GM12874 (cell line): ENCODE results near the gene CCDC17.

Experiments used
- TF ChIP-seq, protein P1 (sequence below): IDR thresholded peaks from 2 replicates; pipeline ENCODE4 v1.5.1; 2011; ENCODE audit warnings: low read depth, mild to moderate bottlenecking, control low read depth, low read length, moderate library complexity; ENCODE audit not compliant: insufficient read depth

The CCDC17 gene

GRCh38 chr1:45621501-45621836 lies 2.4 kb downstream of the CCDC17 start:
- TF ChIP-seq, protein P1, sequence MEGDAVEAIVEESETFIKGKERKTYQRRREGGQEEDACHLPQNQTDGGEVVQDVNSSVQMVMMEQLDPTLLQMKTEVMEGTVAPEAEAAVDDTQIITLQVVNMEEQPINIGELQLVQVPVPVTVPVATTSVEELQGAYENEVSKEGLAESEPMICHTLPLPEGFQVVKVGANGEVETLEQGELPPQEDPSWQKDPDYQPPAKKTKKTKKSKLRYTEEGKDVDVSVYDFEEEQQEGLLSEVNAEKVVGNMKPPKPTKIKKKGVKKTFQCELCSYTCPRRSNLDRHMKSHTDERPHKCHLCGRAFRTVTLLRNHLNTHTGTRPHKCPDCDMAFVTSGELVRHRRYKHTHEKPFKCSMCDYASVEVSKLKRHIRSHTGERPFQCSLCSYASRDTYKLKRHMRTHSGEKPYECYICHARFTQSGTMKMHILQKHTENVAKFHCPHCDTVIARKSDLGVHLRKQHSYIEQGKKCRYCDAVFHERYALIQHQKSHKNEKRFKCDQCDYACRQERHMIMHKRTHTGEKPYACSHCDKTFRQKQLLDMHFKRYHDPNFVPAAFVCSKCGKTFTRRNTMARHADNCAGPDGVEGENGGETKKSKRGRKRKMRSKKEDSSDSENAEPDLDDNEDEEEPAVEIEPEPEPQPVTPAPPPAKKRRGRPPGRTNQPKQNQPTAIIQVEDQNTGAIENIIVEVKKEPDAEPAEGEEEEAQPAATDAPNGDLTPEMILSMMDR = no peak

- TF ChIP-seq, protein P1 = no peak
These were observed 3.0 kb downstream of the CCDC17 start for GRCh38 chr1:45620588-45621500.

DNA sequence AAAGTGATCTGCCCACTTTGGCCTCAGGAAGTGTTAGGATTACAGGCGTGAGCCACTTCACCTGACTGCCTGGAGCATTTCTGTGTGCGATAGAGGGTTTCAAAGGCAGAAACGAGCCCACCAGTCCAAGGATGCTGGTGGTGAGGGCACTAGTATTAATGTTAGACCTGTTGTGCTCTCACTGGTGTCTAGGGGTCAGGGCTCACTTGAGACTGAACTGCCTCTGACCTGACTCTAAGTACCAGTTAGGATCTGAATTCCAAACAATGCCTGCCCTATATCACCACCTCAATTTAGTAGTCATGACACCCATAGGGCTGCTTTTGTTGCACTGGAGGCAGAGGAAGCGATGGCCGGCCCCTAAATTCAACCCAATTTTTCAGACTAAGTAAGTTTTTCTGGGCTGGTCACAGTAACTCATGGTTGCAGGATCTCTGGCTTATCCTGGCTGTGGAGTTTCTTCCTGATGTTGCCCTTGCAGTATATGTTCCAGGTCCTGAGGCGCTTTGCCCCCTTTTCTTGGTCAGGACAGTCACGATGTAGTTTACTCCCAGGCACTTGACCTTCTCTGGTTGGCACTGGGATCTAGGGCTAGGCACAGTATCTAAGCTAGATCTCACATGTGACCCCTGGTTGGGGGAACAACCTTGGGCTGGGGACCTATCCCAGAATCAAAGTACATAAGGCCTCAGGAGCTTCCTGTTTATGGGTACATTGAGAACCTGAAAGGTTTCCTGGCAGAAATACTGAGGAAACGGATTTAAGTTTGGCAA lies 4.5 kb downstream of the CCDC17 start:
- TF ChIP-seq, protein P1 = no peak

GRCh38 chr1:45617618-45618017 lies 6.2 kb downstream of the CCDC17 start:
- TF ChIP-seq, protein P1 = no peak

DNA sequence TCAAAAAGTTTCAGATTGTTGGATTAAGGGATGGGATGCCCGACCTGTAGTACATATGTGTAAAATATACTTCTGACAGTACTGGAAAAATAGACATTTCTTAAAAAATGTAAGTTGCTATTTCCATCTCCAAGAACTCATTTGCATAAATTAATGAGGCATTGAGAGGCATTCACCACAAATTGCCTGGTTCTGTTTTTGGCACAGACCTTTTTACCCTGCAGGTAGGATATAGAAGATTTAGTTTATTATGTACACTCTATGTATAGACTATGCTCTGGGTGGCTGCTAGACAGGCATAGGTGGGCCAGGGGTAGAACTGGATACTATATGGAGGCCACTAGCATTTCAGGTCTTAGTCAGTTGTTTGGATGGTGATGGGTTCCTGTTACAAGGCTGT lies 8.0 kb downstream of the CCDC17 start:
- TF ChIP-seq, protein P1 = no peak

DNA sequence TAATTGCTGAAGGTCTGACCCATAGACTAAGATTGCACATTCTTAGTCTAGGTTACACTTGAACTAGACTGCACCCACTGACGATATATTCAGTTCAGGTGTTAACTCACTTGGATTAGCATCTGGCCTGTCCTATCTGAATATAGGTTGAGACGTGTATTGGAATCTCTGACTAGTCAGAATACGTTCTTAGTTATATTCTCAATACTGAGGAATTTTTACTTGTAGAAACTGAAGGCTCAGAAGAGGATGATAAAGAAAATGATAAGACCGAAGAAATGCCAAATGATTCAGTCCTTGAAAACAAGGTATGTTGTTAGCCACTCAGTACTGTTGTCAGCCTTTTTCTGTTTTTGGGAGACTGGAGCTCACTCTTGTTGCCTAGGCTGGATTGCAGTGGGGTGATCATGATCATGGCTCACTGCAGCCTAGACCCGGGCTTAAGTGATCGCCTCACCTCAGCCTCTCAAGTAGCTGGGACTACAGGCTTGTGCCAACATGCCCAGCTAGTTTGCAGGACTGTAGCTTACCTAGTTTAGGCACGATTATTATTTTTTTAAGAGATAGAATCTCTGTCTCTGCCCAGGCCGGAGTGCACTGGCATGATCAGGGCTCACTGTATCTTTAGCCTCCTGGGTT lies 10.8 kb downstream of the CCDC17 start:
- TF ChIP-seq, protein P1 = no peak
